HG02642 (cell line): ENCODE data around the gene TRIP12.
"Not testable (repeated sequence)": the region's sequence is repeated elsewhere in the genome, so short reads cannot be mapped to it uniquely, and the experiment has no call there.

Source experiments
- ATAC-seq: cut with Tn5 transposase; IDR thresholded peaks from one replicate; pipeline ENCODE4 v1.9.1; 2021; ENCODE audit warnings: mild to moderate bottlenecking; ENCODE audit not compliant: unreplicated experiment, poor library complexity

Gene TRIP12

DNA sequence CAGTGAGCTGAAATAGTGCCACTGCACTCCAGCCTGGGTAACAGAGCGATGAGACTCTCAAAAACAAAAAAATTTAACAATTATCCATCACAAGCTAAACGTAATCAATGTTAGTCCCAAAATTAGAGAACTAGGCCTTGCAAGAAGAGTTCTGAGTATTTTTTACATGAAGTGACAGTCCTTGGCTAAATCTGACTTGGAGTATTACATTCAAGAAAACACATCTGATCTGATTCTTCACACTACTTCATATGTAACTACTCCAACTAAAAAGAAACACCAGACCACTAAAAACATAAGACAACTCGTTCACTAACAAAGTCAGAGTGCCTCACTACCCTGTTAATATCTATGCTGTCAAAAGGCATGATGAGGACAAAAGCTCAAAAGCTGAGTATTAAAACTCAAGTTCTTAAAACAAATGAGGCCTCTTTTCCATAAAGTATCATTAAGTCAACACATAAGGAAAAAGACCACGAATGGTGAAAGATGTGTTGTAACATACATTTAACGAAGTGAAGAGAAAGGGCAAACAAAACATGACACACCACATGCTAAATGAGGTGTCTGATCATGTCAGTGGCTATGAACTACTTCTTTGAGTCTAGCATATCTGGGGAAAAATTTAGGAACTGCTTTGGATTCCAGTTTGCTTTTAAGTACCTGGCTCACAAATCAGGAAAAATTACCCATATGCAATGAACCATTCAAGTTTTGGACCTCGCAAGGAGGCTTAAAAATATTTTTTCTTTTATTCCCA is 42.4 kb downstream of the TRIP12 start:
- ATAC-seq: no peak

DNA sequence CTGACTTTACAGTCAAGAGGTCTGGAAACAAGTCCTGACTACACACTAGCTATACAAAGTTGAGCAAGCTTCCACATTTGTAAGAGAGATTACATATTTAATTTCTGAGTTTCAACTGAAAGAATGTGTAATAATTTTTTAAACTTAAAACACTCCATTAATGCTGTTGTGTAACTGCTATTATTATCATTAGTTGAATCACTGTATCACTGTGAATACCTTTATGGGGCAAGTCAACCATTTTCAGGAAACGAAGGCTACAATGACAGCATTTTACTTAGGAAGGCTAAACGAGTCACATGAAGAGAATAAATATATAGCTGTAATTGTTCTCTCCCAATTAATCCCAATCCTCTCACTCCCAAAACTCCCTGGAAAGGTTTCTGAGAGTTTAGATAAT is 46.3 kb downstream of the TRIP12 start:
- ATAC-seq: no peak

DNA sequence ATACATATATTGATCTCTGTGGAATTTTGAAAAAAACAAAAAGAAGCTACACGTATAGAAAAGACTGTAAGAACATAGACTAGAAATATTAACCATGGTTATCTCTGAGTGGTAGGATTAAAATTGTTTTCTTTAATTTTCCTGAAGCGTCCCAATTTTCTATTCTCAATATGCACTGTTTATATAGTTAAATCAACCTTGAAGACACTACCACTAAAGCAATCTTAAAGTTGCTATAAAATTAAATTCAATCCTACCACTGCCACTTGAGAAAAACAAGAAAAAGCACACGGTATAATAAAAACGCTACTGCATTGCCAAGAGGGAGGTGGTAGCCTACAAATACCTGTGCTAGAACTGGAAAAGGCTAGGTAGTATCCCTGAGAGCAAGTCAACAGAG is 47.2 kb downstream of the TRIP12 start:
- ATAC-seq: no peak

DNA sequence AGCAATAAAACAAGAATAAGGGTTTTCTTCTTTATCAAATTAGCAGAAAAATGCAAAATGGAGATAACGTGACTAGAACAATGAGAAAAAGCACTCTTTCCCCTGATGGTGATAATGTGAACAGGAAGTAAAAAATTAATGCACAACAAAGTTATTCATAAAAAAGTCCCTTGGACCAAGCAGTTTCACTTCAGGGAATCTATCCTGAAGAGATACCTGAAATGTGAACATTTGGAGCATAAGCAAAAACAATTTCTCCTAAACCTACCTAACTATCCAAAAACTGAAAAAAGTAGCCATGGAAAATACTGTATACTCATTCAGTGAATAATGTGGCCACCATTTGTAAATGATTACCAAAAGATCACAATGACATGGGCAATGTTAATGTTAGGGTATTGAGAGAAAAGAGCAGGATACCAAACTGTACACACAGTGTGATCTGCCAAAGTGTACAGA is 48.7 kb downstream of the TRIP12 start:
- ATAC-seq: peak; percentile 74

DNA sequence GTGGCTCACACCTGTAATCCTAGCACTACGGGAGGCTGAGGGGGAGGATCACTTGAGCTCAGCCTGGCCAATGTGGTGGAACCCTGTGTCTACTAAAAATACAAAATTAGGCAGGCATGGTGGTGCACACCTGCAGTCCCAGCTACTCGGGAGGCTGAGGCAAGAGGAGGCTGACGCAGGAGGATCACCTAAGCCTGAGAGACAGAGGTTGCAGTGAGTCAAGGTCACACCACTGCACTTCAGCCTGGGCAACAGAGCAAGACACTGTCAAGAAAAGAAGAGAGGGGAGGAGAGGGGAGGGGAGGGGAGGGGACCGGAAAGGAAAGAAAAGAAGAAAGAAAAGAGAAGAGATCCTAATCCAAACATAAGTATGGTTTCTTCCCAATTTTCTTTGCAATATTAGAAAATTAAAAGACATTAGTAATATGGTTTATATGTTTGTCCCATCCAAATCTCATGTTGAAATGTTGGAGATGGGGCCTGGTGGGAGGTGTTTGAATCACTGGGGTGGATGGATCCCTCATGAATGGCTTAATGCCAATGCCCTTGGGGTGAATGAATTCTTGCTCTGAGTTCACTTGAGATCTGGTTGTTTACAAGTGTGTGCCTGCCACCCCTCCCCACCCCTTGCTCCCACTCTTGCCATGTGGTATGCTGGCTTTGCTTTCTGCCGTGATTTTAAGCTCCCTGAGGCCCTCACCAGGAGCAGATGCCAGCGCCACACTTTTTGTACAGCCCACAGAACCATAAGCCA is 50.7 kb downstream of the TRIP12 start:
- ATAC-seq: no peak

DNA sequence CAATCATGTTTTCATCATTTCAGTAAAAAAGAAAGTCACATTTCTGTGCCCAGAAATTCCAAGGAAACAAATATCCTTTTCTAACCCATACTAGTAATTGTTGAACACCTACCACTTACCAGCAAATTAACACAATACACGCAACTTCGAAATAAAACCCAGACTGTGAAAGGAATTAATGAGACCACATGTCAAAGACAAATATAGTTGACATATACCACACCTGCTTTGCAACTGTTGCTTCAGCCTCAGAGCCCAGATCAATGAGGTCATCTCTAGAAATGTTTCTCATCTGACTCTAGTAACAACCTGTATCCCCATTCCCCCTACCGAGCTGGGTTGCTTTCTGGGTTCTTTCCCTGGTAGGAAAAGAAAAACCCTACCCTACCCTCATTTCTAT is 52.6 kb downstream of the TRIP12 start:
- no peak for ATAC-seq

DNA sequence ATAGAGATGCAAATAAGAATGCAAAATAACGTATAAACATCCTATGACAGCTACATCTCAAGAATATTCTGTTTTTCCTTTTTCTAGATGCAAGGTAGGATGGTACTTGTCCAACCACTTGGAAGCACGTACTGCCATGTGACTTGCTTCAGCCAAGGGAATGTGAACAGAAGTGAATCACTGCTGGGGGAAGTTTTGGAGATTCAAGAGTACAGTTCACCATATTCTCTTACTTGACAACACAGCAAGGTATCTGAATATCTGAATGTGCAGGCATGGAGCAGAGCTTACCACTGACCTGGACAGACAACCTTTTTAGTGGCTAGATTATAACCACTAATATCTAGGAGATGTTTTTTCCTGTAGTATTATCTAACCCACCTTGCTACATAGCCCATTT is 53.0 kb downstream of the TRIP12 start:
- ATAC-seq: no peak

DNA sequence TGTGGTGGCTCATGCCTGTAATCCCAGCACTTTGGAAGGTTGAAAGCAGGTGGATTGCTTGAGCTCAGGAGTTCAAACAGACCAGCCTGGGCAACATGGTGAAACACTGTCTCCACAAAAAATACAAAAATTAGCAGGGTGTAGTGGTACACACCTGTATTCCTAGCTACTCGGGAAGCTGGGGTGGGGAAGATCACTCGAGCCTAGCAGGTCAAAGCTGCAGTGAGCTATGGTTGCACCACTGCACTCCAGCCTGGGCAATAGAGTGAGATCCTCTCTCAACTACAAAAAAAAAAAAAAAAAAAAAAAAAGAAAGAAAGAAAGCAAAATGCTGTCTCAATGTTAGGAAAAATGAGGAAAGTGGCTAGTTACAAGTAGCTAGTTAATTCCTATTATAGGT is 56.8 kb downstream of the TRIP12 start:
- ATAC-seq: no peak

DNA sequence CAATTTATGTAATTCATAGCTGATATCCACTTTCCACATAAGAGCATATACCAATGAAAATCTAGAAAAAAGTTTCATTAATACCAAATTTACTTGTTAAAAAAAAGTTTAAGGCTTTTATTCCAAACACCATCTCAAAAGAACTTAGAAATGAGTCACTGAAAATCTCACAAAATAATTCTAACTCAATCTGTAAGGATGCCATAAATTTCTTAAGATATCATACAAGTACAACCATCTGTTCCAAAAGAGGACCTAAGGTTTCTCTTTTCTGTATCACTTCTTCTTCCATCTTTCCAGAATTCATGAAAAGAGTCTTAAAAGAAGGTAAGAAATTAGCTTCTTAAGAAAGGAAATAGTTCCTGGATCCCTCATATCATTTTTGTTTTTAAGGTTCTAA is 60.4 kb downstream of the TRIP12 start:
- no peak for ATAC-seq

DNA sequence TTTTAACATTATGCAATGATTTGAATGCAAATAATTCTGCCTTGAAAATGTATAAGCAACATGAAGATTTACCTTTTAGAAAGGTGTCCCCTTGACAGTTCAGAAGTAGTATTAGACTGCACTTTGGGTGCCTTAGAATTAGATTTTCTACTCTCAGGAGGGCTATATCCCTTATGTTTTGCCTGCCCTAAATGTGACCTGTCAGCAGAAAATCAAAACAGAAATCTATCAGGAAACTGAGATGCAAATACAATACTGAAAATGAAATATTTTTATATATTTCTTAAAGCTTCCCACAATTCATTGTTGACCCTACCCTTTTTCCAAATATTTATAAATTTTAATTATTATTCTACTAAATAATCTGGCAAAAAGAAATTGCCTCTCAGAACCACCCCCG is 61.5 kb downstream of the TRIP12 start:
- ATAC-seq: no peak

DNA sequence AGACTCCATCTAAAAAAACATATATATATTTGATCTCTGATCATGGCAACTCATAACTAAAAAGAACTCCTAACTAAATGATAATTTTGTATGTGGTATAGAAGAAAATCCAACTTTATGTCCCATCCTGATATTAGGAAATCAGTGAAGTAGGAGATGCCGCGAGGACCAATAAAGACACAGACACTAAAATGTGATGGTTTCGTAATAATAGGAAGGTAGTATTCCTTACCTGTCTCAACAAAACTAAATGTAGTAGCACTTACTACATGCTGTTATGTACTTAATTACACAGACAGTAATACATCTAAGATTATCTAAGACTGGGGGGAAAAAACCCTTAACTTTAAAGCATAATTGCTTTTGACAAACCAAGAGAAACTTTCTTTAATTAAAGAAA is 63.5 kb downstream of the TRIP12 start:
- ATAC-seq: no peak

DNA sequence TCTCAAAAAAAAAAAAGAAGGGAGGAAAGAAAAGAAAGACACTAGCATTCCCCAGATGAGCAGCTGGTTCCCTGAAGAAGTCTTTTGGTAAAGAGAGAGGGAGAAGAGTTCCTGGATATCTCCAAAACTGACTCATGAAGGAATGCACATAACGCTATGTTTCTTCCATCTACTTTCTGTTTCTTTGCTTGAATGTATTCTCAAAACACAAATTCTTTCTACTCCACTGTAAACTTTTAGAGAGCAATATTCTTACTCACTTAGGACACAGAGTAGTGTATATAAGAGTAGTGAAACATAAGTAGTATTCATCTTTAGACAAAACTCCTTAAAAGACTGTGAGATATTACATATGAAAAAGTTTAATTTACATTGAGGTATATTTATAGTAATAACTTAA is 64.2 kb downstream of the TRIP12 start:
- ATAC-seq: no peak

DNA sequence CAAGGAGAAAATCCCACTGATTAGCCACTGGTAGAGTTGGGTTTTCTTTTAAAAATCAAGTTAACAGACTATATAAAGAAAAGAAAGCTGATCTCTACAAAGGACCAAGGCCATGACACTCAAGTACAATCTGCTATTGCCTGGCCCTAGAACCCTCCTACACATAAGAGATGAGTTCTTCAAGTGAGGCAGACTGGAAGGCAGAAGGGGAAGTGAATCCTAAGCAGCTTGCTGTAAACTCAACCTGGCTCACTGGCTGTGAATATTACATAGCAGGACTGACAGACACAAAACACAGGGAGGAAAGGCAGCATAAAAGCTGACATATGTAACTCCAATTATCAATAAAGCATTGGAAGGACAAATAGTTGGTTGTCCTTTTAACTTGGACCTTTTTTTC is 65.4 kb downstream of the TRIP12 start:
- ATAC-seq: peak; percentile 88

DNA sequence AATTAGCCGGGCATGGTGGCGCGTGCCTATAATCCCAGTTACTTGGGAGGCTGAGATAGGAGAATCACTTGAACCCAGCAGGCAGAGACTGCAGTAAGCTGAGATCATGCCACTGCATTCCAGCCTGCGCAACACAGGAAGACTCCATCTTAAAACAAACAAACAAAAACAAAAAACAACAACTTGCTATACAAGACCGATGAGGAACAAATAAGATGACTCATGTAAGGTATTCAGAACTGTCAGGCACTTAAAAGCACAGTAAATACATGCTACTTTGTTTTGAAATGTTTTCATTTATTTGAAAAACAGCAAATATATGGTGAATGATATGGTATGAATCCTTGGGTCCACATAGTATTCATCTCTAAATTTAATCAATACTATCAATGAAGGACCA is 66.7 kb downstream of the TRIP12 start:
- ATAC-seq: no peak

DNA sequence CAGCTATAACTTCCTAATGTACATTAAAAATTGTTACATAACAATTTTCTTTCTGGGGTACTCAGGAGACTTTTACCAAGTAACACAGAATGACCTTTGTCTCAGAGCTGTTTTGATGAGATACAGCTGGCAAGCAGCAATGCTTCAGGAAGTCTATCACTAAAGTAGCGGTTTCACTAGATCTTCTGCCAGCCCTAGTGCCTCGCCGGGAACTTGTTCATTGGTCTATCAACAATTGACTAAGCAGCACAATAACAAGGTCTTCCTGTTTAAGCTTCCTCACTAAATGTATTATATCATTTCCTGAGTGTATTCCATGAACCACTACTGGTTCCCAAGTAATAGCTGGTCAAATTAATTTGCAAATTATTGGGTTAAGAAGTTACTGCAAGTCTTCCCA is 69.2 kb downstream of the TRIP12 start:
- peak; percentile 73 for ATAC-seq

DNA sequence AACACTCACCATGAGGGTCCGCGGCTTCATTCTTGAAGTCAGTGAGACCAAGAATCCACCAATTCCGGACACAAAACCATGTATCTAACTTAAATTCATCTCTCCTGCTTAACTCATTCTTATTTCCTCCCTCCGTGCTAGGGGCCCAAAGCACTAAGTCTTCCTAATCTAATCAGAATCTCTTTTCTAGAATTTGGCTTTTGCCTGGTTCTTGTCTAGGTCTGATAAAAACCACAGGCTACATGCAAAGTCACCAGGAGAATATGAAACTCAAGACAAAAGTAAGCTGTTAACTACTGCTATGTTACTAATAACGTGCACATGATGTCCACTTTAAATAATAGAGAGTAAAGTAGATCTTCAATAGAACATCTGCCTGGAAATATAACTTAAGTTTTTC is 69.9 kb downstream of the TRIP12 start:
- ATAC-seq: no peak

DNA sequence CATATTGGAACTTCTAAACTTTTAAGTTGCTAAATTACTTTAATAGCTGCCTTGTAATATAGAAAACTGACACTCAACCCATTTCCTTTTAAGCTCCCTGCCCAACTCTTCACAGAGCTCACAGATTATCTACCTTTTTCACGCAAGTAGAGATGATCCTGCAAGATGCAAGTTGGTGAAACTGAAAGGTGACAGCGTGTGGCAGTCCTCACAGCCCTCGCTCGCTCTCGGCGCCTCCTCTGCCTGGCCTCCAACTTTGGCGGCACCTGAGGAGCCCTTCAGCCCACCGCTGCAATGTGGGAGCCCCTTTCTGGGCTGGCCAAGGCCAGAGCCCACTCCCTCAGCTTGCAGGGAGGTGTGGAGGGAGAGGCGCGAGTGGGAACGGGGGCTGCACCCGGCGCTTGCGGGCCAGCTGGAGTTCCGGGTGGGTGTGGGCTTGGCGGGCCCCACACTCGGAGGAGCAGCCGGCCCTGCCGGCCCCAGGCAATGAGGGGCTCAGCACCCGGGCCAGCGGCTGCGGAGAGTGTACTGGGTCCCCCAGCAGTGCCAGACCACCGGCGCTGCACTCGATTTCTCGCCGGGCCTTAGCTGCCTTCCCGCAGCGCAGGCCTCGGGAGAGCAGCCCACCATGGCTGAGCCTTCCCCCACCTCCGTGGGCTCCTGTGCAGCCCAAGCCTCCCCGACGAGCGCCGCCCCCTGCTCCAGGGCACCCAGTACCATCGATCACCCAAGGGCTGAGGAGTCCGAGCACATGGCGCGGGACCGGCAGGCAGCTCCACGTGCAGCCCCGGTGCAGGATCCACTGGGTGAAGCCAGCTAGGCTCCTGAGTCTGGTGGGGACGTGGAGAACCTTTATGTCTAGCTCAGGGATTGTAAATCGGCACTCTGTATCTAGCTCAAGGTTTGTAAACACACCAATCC is 71.2 kb downstream of the TRIP12 start:
- not testable (repeated sequence) for ATAC-seq

DNA sequence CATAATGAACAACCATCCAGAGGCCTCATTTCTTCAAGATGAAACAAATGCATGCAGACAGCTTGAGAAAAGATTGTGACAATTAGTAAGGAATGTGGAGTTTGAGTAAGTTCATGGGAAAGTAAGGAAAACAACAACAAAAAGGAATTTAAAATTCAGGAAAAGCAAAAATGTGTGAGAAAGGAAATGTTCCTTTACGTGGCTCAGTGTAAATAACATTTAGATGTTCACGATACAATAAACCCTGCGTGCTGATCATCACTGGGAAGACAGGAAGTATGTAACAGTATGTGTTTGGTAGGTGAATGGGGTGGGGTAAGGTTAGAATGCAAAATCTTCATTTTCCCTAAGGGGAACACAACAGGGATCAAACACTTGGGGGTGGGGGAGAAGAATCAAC is 72.7 kb downstream of the TRIP12 start:
- no peak for ATAC-seq

DNA sequence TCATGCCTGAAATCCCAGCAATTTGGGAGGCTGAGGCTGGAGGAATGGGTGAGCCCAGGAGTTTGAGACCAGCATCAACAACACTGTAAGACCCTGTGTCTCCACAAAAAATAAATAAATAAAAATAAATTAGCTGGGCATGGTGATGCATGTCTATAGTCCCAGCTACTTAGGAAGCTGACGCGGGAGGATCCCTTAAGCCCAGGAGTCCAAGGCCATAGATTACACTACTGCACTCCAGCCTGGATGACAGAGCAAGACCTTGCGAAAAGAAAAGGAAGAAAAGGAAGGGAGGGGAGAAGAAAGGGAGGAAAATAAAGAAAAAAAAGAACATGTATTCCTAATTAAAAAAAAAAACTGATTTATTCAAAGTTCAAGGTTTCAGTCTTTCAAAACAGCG is 78.2 kb downstream of the TRIP12 start:
- ATAC-seq: no peak

DNA sequence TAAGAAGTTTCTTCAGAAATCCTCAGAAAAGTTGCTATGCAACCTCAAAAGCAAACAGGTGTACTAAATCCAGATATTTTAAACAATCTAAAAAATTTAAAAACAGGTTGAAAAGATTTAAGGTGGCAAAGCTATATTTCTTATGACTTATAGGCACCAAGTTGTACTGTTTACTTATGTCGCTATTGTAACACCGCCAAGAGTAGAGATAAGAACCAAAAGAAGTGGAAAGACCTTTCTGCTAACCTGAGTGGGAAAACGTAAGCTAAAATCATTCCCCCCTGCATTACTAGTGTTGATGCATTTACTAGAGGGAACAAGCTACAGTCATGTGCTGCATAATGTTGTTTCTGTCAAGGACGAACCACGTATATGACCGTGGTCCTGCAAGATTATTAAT is 83.1 kb downstream of the TRIP12 start:
- ATAC-seq: no peak

DNA sequence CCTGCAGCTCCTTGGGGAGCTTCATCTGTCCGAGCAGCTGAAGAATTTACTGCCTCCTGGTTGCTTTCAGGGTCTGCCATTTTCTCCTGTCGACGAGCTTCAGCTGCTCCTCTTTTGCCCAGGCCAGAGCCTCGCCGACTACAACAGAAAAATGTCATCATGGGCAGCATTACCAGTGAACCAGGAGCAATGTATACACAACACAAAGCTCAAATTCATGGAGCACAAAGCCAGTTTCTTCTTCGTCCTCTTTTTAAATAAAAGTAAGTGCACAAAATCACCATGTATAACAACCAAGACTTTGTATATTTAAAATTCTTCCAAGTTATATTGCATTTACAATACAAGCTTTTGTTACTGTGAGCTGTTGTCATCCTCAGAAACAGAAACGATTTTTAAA is 85.0 kb downstream of the TRIP12 start:
- no peak for ATAC-seq
